ENCODE results near the gene INPP5A. TPM values are rescaled to one million over a fixed set of nuclear protein-coding genes. Genes with fewer than 3 reads are reported as not detected.

The INPP5A gene
- polyA plus RNA-seq, 10 donors: 41.4 to 53.2 (median 47.6) TPM

GRCh38 chr10:132533571-132534260 is 3.9 kb upstream of the INPP5A start:
- DNase-seq: no peak

GRCh38 chr10:132534391-132535064 is 3.1 kb upstream of the INPP5A start:
- no peak for DNase-seq

- DNase-seq: no peak
Measured at GRCh38 chr10:132535065-132535651, 2.4 kb upstream of the INPP5A start.

GRCh38 chr10:132536241-132536876 is 1.2 kb upstream of the INPP5A start:
- DNase-seq: no peak

GRCh38 chr10:132536877-132537683 is 507 bp upstream of the INPP5A start:
- peak; percentile 99 to 100 (median 99) for DNase-seq

GRCh38 chr10:132538031-132538789 is 623 bp downstream of the INPP5A start:
- DNase-seq: no peak

- DNase-seq: no peak
Measured at GRCh38 chr10:132538790-132539421, 1.3 kb downstream of the INPP5A start.

GRCh38 chr10:132539431-132539839 is 1.8 kb downstream of the INPP5A start:
- no peak for DNase-seq

GRCh38 chr10:132539894-132540293 is 2.3 kb downstream of the INPP5A start:
- DNase-seq: no peak

- DNase-seq: peak in 1 of 3 donors; percentile 45
Measured at GRCh38 chr10:132540456-132540855, 2.9 kb downstream of the INPP5A start.

GRCh38 chr10:132541129-132541528 is 3.5 kb downstream of the INPP5A start:
- DNase-seq: no peak

- DNase-seq: no peak
Measured at GRCh38 chr10:132541601-132542011, 4.0 kb downstream of the INPP5A start.

GRCh38 chr10:132542086-132542775 is 4.6 kb downstream of the INPP5A start:
- no peak for DNase-seq

GRCh38 chr10:132542819-132543218 is 5.2 kb downstream of the INPP5A start:
- DNase-seq: no peak

- DNase-seq: no peak
Measured at GRCh38 chr10:132543916-132544743, 6.5 kb downstream of the INPP5A start.

GRCh38 chr10:132544744-132545658 is 7.4 kb downstream of the INPP5A start:
- no peak for DNase-seq

GRCh38 chr10:132545659-132546367 is 8.2 kb downstream of the INPP5A start:
- no peak for DNase-seq
